WTC11 (cell line): ENCODE data around the gene PDXK. TPM values are rescaled to one million over a fixed set of nuclear protein-coding genes. Genes with fewer than 3 reads are reported as not detected.

Experiments
- ATAC-seq: fragments of 200-7000 bp; cut with Tn5 transposase; 2 replicates; pipeline ENCODE4 v1.10.0; 2021; ENCODE audit warnings: mild to moderate bottlenecking, moderate library complexity
- CTCF ChIA-PET: fragments of 300-600 bp; sonication (Branson Sonifier 250); formaldehyde crosslinking; loops from one replicate; lab custom pipeline; 2021; ENCODE audit warnings: antibody characterized with exemption; lab: Charles Lee
- POLR2A ChIA-PET: fragments of 350-600 bp; sonication (Branson Sonifier 250); formaldehyde crosslinking; loops from one replicate; lab custom pipeline; 2021; ENCODE audit warnings: antibody characterized with exemption; lab: Charles Lee
- DNase-seq: peaks from one replicate; pipeline ENCODE4 v3.0.0; 2021; ENCODE audit warnings: low spot score
- H3K27ac Mint-ChIP-seq: 2 replicates; pipeline ENCODE4 v1.8.0; 2021; ENCODE audit warnings: mixed read lengths
- H3K27me3 Mint-ChIP-seq: 2 replicates; pipeline ENCODE4 v1.8.0; 2021; ENCODE audit warnings: low read depth, mild to moderate bottlenecking, moderate library complexity, mixed read lengths
- H3K36me3 Mint-ChIP-seq: 2 replicates; pipeline ENCODE4 v1.8.0; 2021; ENCODE audit warnings: mixed read lengths
- H3K4me1 Mint-ChIP-seq: 2 replicates; pipeline ENCODE4 v1.8.0; 2022; ENCODE audit warnings: mixed read lengths
- H3K4me3 Mint-ChIP-seq: 2 replicates; pipeline ENCODE4 v1.8.0; 2021; ENCODE audit warnings: mild to moderate bottlenecking, moderate library complexity, mixed read lengths
- H3K9me3 Mint-ChIP-seq: 2 replicates; pipeline ENCODE4 v1.8.0; 2021; ENCODE audit warnings: mixed read lengths
- ATF3 ChIP-seq: sonication (generic); formaldehyde crosslinking; conservative IDR thresholded peaks from 2 replicates; pipeline ENCODE4 v1.8.1; 2022; ENCODE audit warnings: mild to moderate bottlenecking, missing genetic modification reagents
- E2F1 ChIP-seq: sonication (generic); formaldehyde crosslinking; IDR thresholded peaks from 2 replicates; pipeline ENCODE4 v1.8.0; 2022; ENCODE audit warnings: mild to moderate bottlenecking, missing genetic modification reagents
- EMX1 ChIP-seq: fragments of 250-450 bp; sonication (Bioruptor Pico); IDR thresholded peaks from 2 replicates; pipeline ENCODE4 v1.8.0; 2021; ENCODE audit warnings: mild to moderate bottlenecking
- ETV6 ChIP-seq: sonication (generic); formaldehyde crosslinking; IDR thresholded peaks from 2 replicates; pipeline ENCODE4 v1.8.1; 2022; ENCODE audit warnings: mild to moderate bottlenecking, missing genetic modification reagents
- GABPB1 ChIP-seq: sonication (generic); formaldehyde crosslinking; IDR thresholded peaks from 2 replicates; pipeline ENCODE4 v1.8.1; 2023; ENCODE audit warnings: mild to moderate bottlenecking, missing genetic modification reagents
- GTF2I ChIP-seq: fragments of 250-450 bp; sonication (Bioruptor Pico); conservative IDR thresholded peaks from 2 replicates; pipeline ENCODE4 v1.4.0; 2021; ENCODE audit warnings: mild to moderate bottlenecking
- MLX ChIP-seq: sonication (generic); formaldehyde crosslinking; IDR thresholded peaks from 2 replicates; pipeline ENCODE4 v1.8.1; 2023; ENCODE audit warnings: mild to moderate bottlenecking, missing genetic modification reagents, moderate library complexity
- NFE2L1 ChIP-seq: sonication (generic); formaldehyde crosslinking; IDR thresholded peaks from 2 replicates; pipeline ENCODE4 v1.8.1; 2023; ENCODE audit warnings: missing genetic modification reagents
- NFYB ChIP-seq: sonication (generic); formaldehyde crosslinking; conservative IDR thresholded peaks from 2 replicates; pipeline ENCODE4 v1.8.0; 2022; ENCODE audit warnings: low read depth, missing genetic modification reagents
- PRRX2 ChIP-seq: fragments of 250-450 bp; sonication (Bioruptor Pico); IDR thresholded peaks from 2 replicates; pipeline ENCODE4 v1.8.0; 2021; ENCODE audit warnings: mild to moderate bottlenecking
- RELA ChIP-seq: sonication (generic); formaldehyde crosslinking; IDR thresholded peaks from 2 replicates; pipeline ENCODE4 v1.8.1; 2022; ENCODE audit warnings: missing genetic modification reagents, mild to moderate bottlenecking, borderline replicate concordance
- RORB ChIP-seq: fragments of 250-450 bp; sonication (Bioruptor Pico); IDR thresholded peaks from 2 replicates; pipeline ENCODE4 v1.9.0; 2021; ENCODE audit warnings: mild to moderate bottlenecking
- SMAD4 ChIP-seq: sonication (generic); formaldehyde crosslinking; IDR thresholded peaks from 2 replicates; pipeline ENCODE4 v1.8.0; 2022; ENCODE audit warnings: mild to moderate bottlenecking, missing genetic modification reagents
- STAT6 ChIP-seq: sonication (generic); formaldehyde crosslinking; conservative IDR thresholded peaks from 2 replicates; pipeline ENCODE4 v1.8.1; 2023; ENCODE audit warnings: mild to moderate bottlenecking, low read depth, missing genetic modification reagents, moderate library complexity
- TEAD4 ChIP-seq: sonication (generic); formaldehyde crosslinking; IDR thresholded peaks from 2 replicates; pipeline ENCODE4 v1.8.0; 2022; ENCODE audit warnings: mild to moderate bottlenecking, missing genetic modification reagents
- ZBTB43 ChIP-seq: sonication (generic); formaldehyde crosslinking; IDR thresholded peaks from 2 replicates; pipeline ENCODE4 v1.8.1; 2023; ENCODE audit warnings: mild to moderate bottlenecking, missing genetic modification reagents
- ZNF138 ChIP-seq: sonication (generic); formaldehyde crosslinking; conservative IDR thresholded peaks from 2 replicates; pipeline ENCODE4 v1.8.1; 2022; ENCODE audit warnings: mild to moderate bottlenecking, moderate library complexity, missing genetic modification reagents
- ZSCAN18 ChIP-seq: fragments of 250-450 bp; sonication (Bioruptor Pico); IDR thresholded peaks from 2 replicates; pipeline ENCODE4 v2.1.2; 2022; ENCODE audit warnings: mild to moderate bottlenecking, moderate library complexity
- total RNA-seq: library from RNA; stranded (reverse); gene quantifications from 3 replicates; pipeline ENCODE4 v1.2.3, GENCODE V29; 2021

Gene PDXK
- total RNA-seq, 1 experiment from 2014 or later: 120 TPM

GRCh38 chr21:43701936-43702784, 16.8 kb upstream of the PDXK start (continued):
- TF ChIP-seq RORB (no peak), SMAD4 (CRISPR knock-in tag) (no peak), GTF2I (CRISPR knock-in tag) (no peak)

- no peaks in the 10 kb centered on the region for H3K9me3 Mint-ChIP-seq
- POLR2A ChIA-PET: no interaction called here
- no peak overlapping the region for H3K4me3 Mint-ChIP-seq
- H3K27ac Mint-ChIP-seq: peak overlapping the region; percentile 34
- ATAC-seq (no peak; the same call in 1 of the 2 replicates), DNase-seq (no peak)
- H3K27me3 Mint-ChIP-seq: no peaks in the 10 kb centered on the region
- CTCF ChIA-PET: interaction anchor here (0.6 to 3.2 kb wide), 2 partner anchors 11 to 26 kb away, joined by 3 to 20 read pairs; no protein-coding TSS in a partner anchor
- TF ChIP-seq ATF3: no peak
- TF ChIP-seq ZSCAN18: no peak
- no peak for TF ChIP-seq GABPB1 (CRISPR knock-in tag)
- no peak for TF ChIP-seq TEAD4 (CRISPR knock-in tag)
- TF ChIP-seq ZNF138 (CRISPR knock-in tag): no peak
- no peak for TF ChIP-seq RORB
- no peak for TF ChIP-seq NFYB (CRISPR knock-in tag)
- no peaks in the 10 kb centered on the region for H3K36me3 Mint-ChIP-seq
- H3K4me1 Mint-ChIP-seq: peaks cover 11% of the 10 kb centered on the region
Observed at GRCh38 chr21:43702785-43703034, 16.2 kb upstream of the PDXK start.

GRCh38 chr21:43703035-43703880, 15.7 kb upstream of the PDXK start:
- CTCF ChIA-PET: interaction anchor here (0.6 to 3.2 kb wide), 3 partner anchors 10 to 217 kb away, joined by 3 to 20 read pairs (median 3); no protein-coding TSS in a partner anchor
- peaks cover 11% of the 10 kb centered on the region for H3K4me1 Mint-ChIP-seq
- H3K36me3 Mint-ChIP-seq: no peaks in the 10 kb centered on the region
- H3K4me3 Mint-ChIP-seq: no peak overlapping the region
- H3K27ac Mint-ChIP-seq: peak overlapping the region; percentile 57
- DNase-seq (peak; percentile 58), ATAC-seq (peak; percentile 70)
- TF ChIP-seq RELA (CRISPR knock-in tag) (no peak), EMX1 (CRISPR knock-in tag) (no peak), ZNF138 (CRISPR knock-in tag) (no peak), ETV6 (no peak), E2F1 (CRISPR knock-in tag) (no peak), MLX (CRISPR knock-in tag) (no peak), GTF2I (CRISPR knock-in tag) (no peak), NFE2L1 (no peak), STAT6 (CRISPR knock-in tag) (no peak), PRRX2 (CRISPR knock-in tag) (no peak), ZBTB43 (CRISPR knock-in tag) (no peak)
- POLR2A ChIA-PET: no interaction called here
- no peaks in the 10 kb centered on the region for H3K9me3 Mint-ChIP-seq
- H3K27me3 Mint-ChIP-seq: no peaks in the 10 kb centered on the region
